Naive B cell (primary cell): ENCODE data around the gene WDFY3. TPM values are rescaled to one million over a fixed set of nuclear protein-coding genes. Genes with fewer than 3 reads are reported as not detected.
A peak's percentile ranks its signal among the peaks of the same experiment; 100 is the strongest.

Experiments used
- ATAC-seq, 2 donors: fragments of 150-1000 bp; cut with Tn5 transposase; 2 replicates each; pipeline ENCODE4 v1.10.0; 2021; ENCODE audit warnings: low read depth in 2 of 2, mild to moderate bottlenecking in 2 of 2, moderate library complexity in 2 of 2
- DNase-seq: peaks from one replicate; pipeline ENCODE4 v3.0.0; 2022
- H3K27ac Mint-ChIP-seq, 6 donors: one replicate each; pipeline ENCODE4 v1.8.0; 2020 to 2022; ENCODE audit warnings: mild to moderate bottlenecking in 6 of 6, mixed read lengths in 6 of 6, moderate library complexity in 5 of 6, inconsistent platforms in 2 of 6
- H3K27me3 Mint-ChIP-seq, 3 donors: one replicate each; pipeline ENCODE4 v1.8.0; 2021 to 2022; ENCODE audit warnings: mixed read lengths in 3 of 3, mild to moderate bottlenecking in 1 of 3
- H3K36me3 Mint-ChIP-seq, 2 donors: one replicate each; pipeline ENCODE4 v1.8.0; 2020 to 2022; ENCODE audit warnings: mixed read lengths in 2 of 2, inconsistent platforms in 1 of 2, mild to moderate bottlenecking in 1 of 2
- H3K4me1 Mint-ChIP-seq, 3 donors: one replicate each; pipeline ENCODE4 v1.8.0; 2020 to 2022; ENCODE audit warnings: mixed read lengths in 3 of 3, inconsistent platforms in 1 of 3, mild to moderate bottlenecking in 1 of 3, moderate library complexity in 1 of 3
- H3K4me3 Mint-ChIP-seq, 8 donors: one replicate each; pipeline ENCODE4 v1.8.0; 2020 to 2022; ENCODE audit warnings: mild to moderate bottlenecking in 8 of 8, mixed read lengths in 8 of 8, moderate library complexity in 8 of 8, inconsistent platforms in 2 of 8
- H3K9me3 Mint-ChIP-seq, 7 donors: one replicate each; pipeline ENCODE4 v1.8.0; 2020 to 2022; ENCODE audit warnings: mixed read lengths in 7 of 7, mild to moderate bottlenecking in 5 of 7, inconsistent platforms in 2 of 7, moderate library complexity in 1 of 7
- polyA plus RNA-seq, 6 donors: library from polyadenylated mRNA; unstranded; fragments of 300-500 nt; fragmentation: Illumina TruSeq; gene quantifications; one replicate each; pipeline ENCODE4 v1.2.3, GENCODE V29; 2021; ENCODE audit warnings: low read depth in 6 of 6

The WDFY3 gene
- polyA plus RNA-seq, 6 donors from 2014 or later, result 0.19 TPM; not detected in 5

DNA sequence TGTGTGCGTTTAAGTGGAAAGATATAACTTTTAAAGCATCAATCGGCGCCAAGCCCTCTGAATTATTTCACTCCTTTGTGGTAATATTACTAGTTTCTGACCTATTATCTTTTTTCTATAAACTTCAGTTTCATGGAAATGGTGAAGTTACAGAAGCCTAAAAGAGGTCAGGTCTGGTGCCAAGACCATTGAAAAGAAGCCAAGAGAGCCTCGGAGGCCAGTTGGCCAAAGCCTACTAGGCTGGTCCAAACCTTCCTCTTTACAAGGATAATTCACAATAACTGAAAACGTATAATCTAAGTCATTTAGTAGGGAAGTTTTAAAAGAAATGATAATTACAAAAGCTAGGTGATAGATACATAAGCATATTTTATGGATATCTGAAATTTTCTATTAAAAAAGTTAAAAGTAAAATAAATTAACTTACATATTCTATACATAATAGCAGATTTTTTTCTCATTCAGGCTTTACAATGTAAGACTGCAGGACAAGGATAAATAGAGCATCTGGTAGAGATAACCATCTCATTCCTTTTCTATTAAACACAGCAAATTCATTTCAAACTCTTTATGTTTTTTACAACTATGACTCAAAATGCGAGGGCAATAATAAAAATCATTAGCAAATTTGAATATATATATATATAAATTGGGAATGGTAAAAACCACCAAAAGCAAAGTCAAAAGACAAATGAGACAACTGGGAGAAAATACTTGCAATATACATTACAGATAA lies 49.2 kb downstream of the WDFY3 start:
- DNase-seq, result no peak

DNA sequence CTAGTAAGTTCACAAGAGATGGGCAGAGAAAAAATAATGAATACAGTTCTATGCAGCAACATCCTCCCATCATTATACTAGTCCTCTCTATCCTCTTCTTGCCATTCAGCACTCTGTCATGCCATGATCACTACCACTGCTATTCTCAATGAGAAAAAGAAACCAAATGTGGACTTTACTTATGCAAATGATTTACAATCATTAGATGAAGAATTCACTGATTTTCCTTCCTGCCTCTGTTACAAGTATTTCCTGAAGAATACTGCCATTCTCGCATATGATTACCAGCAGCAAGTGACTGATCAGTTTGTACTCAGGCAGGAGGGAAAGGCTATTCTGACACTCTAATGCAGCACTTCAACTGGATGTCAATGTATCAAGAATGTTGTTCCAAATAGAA lies 50.3 kb downstream of the WDFY3 start:
- H3K27me3 Mint-ChIP-seq, result peaks cover 0 to 5% (median 0%) of the 10 kb centered on the region in 3 donors
- H3K27ac Mint-ChIP-seq, result no peak overlapping the region
- ATAC-seq (no peak), DNase-seq (no peak)
- H3K4me3 Mint-ChIP-seq, result no peak overlapping the region
- peaks cover 0 to 4% (median 0%) of the 10 kb centered on the region in 7 donors for H3K9me3 Mint-ChIP-seq
- no peaks in the 10 kb centered on the region for H3K4me1 Mint-ChIP-seq
- H3K36me3 Mint-ChIP-seq, result no peaks in the 10 kb centered on the region

More for the DNA sequence above, 49.2 kb downstream of the WDFY3 start:
- Mint-ChIP-seq H3K36me3 (no peaks in the 10 kb centered on the region), H3K9me3 (peaks cover 0 to 4% (median 0%) of the 10 kb centered on the region in 7 donors), H3K27ac (no peak overlapping the region), H3K27me3 (peaks cover 0 to 5% (median 0%) of the 10 kb centered on the region in 3 donors), H3K4me1 (no peaks in the 10 kb centered on the region), H3K4me3 (no peak overlapping the region)
- ATAC-seq, result no peak

DNA sequence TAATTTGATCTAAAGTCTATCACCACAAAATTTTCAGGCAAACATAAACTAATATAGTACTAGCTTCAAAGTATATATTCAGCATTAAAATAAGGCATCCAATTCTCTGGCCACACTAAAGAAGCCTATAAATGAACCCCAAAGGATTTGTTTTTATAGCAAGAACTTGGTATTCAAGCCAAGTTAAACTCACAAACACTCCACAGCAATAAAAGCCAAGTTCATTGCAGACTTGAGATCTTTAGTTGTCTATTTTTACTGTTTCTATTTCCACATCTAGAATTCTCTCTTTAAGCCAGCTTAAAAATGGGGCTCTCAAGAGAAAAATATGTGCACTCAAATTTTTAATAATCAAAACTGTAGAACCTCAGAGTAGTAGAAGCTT lies 51.1 kb downstream of the WDFY3 start:
- H3K4me3 Mint-ChIP-seq, result no peak overlapping the region
- no peaks in the 10 kb centered on the region for H3K9me3 Mint-ChIP-seq
- H3K27me3 Mint-ChIP-seq, result peaks cover 0 to 5% (median 0%) of the 10 kb centered on the region in 3 donors
- ATAC-seq (no peak), DNase-seq (no peak)
- H3K36me3 Mint-ChIP-seq, result no peaks in the 10 kb centered on the region
- no peaks in the 10 kb centered on the region for H3K4me1 Mint-ChIP-seq
- no peak overlapping the region for H3K27ac Mint-ChIP-seq

DNA sequence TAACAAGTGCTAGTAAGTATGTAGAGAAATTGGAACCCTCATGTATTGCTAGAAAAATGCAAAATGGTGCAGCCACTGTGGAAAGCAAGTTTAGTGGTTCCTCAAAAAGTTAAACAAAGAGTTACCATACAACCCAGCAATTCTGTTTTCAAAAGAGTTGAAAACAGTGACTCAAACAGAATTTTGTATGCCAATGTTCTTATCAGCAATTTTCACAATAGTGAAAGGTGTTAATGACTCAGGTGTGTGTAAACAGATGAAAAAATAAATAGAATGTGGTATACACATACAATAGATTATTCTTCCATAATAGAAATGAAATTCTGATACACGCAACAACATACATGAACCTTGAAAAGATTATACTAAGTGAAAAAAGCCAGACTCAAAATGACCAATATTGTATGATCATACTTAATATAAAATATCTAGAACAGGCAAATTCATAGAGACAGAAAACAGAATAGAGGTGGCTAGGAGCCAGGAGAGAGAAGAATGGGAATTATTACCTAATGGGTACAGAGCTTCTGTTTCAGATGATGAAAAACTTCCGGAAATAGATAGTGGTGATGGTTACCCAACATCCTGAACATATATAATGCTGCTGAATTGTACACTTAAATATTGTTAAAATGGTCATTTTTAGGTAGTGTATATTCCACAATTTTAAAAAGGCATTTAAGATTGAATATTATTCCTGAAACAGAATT lies 51.6 kb downstream of the WDFY3 start:
- ATAC-seq (no peak), DNase-seq (no peak)
- Mint-ChIP-seq H3K27me3 (peaks cover 0 to 5% (median 0%) of the 10 kb centered on the region in 3 donors), H3K4me3 (no peak overlapping the region), H3K27ac (no peak overlapping the region), H3K9me3 (no peaks in the 10 kb centered on the region), H3K4me1 (no peaks in the 10 kb centered on the region), H3K36me3 (no peaks in the 10 kb centered on the region)

DNA sequence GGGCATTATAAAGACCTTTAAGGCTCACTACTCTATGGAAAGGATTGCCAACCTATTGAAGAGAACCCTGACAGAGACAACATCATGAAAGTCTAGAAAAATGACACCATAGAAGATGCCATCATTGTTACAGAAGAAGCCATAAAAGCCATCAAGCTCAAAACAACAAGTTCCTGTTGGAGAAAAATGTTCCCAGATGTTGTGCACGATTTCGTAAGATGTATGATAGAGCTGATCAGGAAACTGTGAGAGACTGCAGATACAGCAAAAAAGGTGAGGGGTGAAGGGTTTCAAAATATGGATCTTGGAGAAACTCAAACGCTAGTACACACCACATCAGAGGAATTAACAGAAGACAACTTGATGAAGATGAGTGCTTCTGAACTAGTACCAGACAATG lies 53.3 kb downstream of the WDFY3 start:
- peaks cover 0 to 5% (median 0%) of the 10 kb centered on the region in 3 donors for H3K27me3 Mint-ChIP-seq
- no peak overlapping the region for H3K27ac Mint-ChIP-seq
- ATAC-seq (no peak), DNase-seq (no peak)
- H3K36me3 Mint-ChIP-seq, result no peaks in the 10 kb centered on the region
- no peaks in the 10 kb centered on the region for H3K4me1 Mint-ChIP-seq
- no peaks in the 10 kb centered on the region for H3K9me3 Mint-ChIP-seq
- no peak overlapping the region for H3K4me3 Mint-ChIP-seq

- Mint-ChIP-seq H3K36me3 (no peaks in the 10 kb centered on the region), H3K4me3 (no peak overlapping the region), H3K27ac (no peak overlapping the region), H3K27me3 (peaks cover 0 to 5% (median 0%) of the 10 kb centered on the region in 3 donors), H3K9me3 (no peaks in the 10 kb centered on the region), H3K4me1 (no peaks in the 10 kb centered on the region)
- no peak for DNase-seq
- ATAC-seq, result no peak
Observed at GRCh38 chr4:84912741-84913140, 53.7 kb downstream of the WDFY3 start.

DNA sequence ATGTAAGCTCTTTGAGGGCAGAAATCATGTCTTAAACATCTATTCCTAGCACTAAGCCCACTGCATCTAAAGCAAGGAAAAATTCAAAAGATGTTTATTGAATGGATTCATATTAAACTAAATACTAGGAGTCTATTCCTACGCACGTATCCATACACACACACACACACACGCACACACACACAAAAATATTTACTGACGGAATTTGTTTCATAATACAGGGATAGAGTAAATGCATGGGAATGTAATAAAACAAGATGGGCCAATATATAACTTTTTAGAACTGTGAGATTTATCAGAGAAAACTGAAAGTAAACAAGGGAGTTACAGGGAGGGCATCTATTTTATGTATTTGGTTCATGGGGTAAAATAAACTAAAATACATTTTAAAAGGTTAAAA lies 57.6 kb downstream of the WDFY3 start:
- Mint-ChIP-seq H3K27ac (no peak overlapping the region), H3K4me3 (no peak overlapping the region), H3K36me3 (no peaks in the 10 kb centered on the region), H3K27me3 (peaks cover 0 to 5% (median 0%) of the 10 kb centered on the region in 3 donors), H3K9me3 (peaks cover 0 to 8% (median 0%) of the 10 kb centered on the region in 7 donors), H3K4me1 (no peaks in the 10 kb centered on the region)
- DNase-seq (no peak), ATAC-seq (no peak)

DNA sequence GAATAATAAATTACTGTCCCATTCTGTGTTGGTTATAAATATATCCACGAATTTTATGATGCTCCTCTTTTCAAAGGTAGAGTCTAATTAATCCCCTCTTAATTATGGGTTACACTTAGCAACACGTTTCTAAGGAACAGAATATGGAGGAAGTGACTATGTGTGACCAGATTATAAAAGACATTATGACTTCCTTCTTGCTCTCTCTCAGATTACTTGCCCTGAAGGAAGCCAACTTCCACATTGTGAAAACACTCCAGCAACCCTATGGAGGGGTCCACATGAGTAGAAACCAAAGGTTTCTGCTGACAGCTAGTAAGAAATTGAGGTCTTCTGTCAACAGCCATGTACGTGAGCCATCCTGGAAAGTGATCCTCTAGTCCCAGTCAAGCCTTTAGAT lies 59.3 kb downstream of the WDFY3 start:
- no peaks in the 10 kb centered on the region for H3K27me3 Mint-ChIP-seq
- H3K4me1 Mint-ChIP-seq, result no peaks in the 10 kb centered on the region
- H3K9me3 Mint-ChIP-seq, result peaks cover 0 to 8% (median 0%) of the 10 kb centered on the region in 7 donors
- H3K27ac Mint-ChIP-seq, result no peak overlapping the region
- no peaks in the 10 kb centered on the region for H3K36me3 Mint-ChIP-seq
- ATAC-seq (no peak), DNase-seq (no peak)
- H3K4me3 Mint-ChIP-seq, result no peak overlapping the region

GRCh38 chr4:84905646-84906045 lies 60.8 kb downstream of the WDFY3 start:
- Mint-ChIP-seq H3K4me3 (no peak overlapping the region), H3K27ac (peak overlapping the region in 1 of 6 donors; percentile 2), H3K36me3 (no peaks in the 10 kb centered on the region), H3K4me1 (no peaks in the 10 kb centered on the region), H3K9me3 (peaks cover 0 to 8% (median 0%) of the 10 kb centered on the region in 7 donors), H3K27me3 (no peaks in the 10 kb centered on the region)
- ATAC-seq (no peak), DNase-seq (no peak)

DNA sequence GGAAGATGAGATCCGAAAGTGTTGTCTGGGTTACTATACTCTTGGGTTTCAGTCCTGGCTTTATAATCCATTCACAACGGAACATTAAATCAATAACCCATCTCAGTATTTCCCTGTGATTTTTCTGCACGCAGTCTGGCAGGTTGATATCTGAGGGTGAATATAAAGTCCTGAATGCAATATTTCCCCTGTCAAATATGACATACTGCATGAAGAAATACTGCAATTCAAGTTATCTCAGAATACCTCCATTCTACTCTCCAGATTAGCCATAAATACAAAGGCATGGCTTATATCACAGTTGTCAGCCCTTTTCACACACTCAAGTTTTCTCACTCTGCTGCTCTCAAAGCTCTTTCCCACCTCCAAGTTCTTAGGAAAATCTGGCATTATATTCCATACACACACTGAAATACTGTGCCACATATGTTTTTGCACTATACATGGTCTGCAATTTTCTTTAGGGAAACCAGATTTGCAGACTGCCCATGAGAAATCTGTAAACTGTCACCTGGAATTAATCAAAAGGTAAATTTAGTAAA lies 64.7 kb downstream of the WDFY3 start:
- Mint-ChIP-seq H3K9me3 (peaks cover 0 to 8% (median 0%) of the 10 kb centered on the region in 7 donors), H3K27me3 (no peaks in the 10 kb centered on the region), H3K27ac (no peak overlapping the region)

DNA sequence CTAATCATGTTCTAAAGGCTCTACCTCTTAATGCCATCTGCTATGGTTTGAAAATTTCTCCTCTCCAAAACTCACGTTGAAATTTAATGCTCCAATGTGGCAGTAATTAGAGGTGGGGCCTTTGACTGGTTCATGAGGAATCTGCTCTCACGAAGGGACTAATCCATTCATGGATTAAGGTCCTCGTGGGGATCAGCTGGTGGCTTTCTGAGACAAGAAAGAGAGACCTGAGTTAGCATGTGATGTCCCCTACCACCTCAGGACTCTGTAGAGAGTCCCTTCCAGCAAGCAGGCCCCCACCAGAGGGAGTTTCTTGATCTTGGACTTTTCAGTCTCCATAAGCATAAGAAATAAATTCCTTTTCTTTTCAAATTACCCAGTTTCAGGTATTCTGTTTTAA lies 65.3 kb downstream of the WDFY3 start:
- DNase-seq (no peak), ATAC-seq (no peak)
- Mint-ChIP-seq H3K4me3 (no peak overlapping the region), H3K4me1 (no peaks in the 10 kb centered on the region), H3K27ac (no peak overlapping the region), H3K27me3 (no peaks in the 10 kb centered on the region), H3K9me3 (peaks cover 0 to 8% (median 0%) of the 10 kb centered on the region in 7 donors), H3K36me3 (no peaks in the 10 kb centered on the region)

More for the DNA sequence above, 64.7 kb downstream of the WDFY3 start:
- H3K36me3 Mint-ChIP-seq, result no peaks in the 10 kb centered on the region
- no peak for ATAC-seq
- no peak for DNase-seq
- no peaks in the 10 kb centered on the region for H3K4me1 Mint-ChIP-seq
- H3K4me3 Mint-ChIP-seq, result no peak overlapping the region

- Mint-ChIP-seq H3K27ac (no peak overlapping the region), H3K4me1 (no peaks in the 10 kb centered on the region), H3K36me3 (no peaks in the 10 kb centered on the region), H3K9me3 (peaks cover 0 to 2% (median 0%) of the 10 kb centered on the region in 7 donors), H3K4me3 (no peak overlapping the region), H3K27me3 (no peaks in the 10 kb centered on the region)
- no peak for ATAC-seq
- DNase-seq, result no peak
Observed at GRCh38 chr4:84899616-84900015, 66.9 kb downstream of the WDFY3 start.

- ATAC-seq, result no peak
- Mint-ChIP-seq H3K4me3 (no peak overlapping the region), H3K9me3 (no peaks in the 10 kb centered on the region), H3K27me3 (no peaks in the 10 kb centered on the region), H3K27ac (no peak overlapping the region), H3K4me1 (no peaks in the 10 kb centered on the region), H3K36me3 (no peaks in the 10 kb centered on the region)
- no peak for DNase-seq
Observed at GRCh38 chr4:84897516-84897915, 69.0 kb downstream of the WDFY3 start.

DNA sequence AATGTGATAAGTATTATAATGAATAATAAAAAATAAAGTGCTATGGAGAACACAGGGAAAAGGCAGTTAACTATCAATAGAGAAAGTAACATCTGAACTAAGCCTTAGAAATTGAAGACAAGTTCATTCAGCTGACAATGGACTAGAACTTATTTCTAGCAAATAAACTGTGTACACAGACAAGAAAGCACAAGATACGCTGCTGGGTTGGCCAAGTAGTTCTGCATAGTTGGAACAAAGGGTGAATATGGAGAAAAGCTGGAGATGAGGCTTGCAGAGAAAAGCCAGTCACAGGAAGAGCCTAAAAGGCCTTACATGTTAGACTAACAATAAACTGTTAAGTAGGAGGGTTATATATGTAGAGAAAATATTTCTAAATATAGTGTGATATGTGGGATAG lies 71.2 kb downstream of the WDFY3 start:
- H3K9me3 Mint-ChIP-seq, result no peaks in the 10 kb centered on the region
- H3K27ac Mint-ChIP-seq, result no peak overlapping the region
- H3K27me3 Mint-ChIP-seq, result no peaks in the 10 kb centered on the region
- no peak overlapping the region for H3K4me3 Mint-ChIP-seq
- ATAC-seq (no peak), DNase-seq (no peak)
- H3K4me1 Mint-ChIP-seq, result no peaks in the 10 kb centered on the region
- no peaks in the 10 kb centered on the region for H3K36me3 Mint-ChIP-seq
